ENCODE measurements around the gene TSN.

The TSN gene

GRCh38 chr2:121796239-121796638 is 40.8 kb downstream of the TSN start:
- H3K4me3 ChIP-seq (ENCODE audit: low read depth, low read length), result no peak overlapping the region
- no peak for TF ChIP-seq CTCF (IDR thresholded peaks at IDR 0.05; ENCODE audit: insufficient read depth, low read depth, low read length, missing control alignments)
- DNase-seq (ENCODE audit: low read depth), result peak; percentile 42

DNA sequence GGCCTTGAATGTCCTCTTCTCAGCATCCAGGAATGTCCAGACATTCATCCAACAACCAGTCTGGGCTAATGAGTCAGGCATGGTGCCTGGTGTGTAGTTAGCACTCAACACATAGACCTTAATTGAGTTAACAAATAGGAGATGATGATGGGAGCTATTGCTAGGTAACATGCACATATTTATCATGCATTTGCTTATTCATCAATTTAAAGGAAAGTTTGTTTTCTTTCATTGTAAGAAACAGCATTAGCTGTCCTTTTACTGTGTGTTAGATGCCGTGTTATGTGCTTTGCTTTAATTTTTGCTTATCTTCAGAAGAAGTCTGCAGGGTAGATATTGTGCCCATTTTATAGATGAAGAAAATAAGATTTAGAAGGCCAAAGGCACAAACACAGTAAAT is 43.2 kb downstream of the TSN start:
- DNase-seq (ENCODE audit: low read depth), result no peak
- TF ChIP-seq CTCF (IDR thresholded peaks at IDR 0.05; ENCODE audit: insufficient read depth, low read depth, low read length, missing control alignments), result no peak

DNA sequence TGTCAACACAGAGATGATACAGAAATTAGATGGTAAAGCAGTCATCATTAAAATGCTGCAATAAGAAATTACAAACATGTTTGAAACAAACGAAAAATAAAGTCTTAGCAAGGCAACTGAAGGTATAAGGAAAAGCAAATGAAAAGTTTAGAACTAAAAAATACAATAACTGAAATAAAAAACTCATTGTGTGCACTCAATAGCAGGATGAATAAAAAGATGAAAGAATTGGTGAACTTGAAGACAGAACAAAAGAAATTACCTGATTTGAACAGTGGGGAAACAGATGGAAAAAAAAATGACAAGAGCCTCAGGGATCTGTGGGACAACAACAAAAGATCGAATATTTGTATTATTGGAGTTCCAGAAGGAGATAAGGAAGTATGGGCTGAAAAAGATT is 46.5 kb downstream of the TSN start:
- no peak for TF ChIP-seq CTCF (IDR thresholded peaks at IDR 0.05; ENCODE audit: insufficient read depth, low read depth, low read length, missing control alignments)
- DNase-seq (ENCODE audit: low read depth), result no peak
- no peak overlapping the region for H3K4me3 ChIP-seq (ENCODE audit: low read depth, low read length)

More for the DNA sequence above, 43.2 kb downstream of the TSN start:
- H3K4me3 ChIP-seq (ENCODE audit: low read depth, low read length), result no peak overlapping the region

GRCh38 chr2:121803503-121803902 is 48.1 kb downstream of the TSN start:
- DNase-seq (ENCODE audit: low read depth), result no peak
- H3K4me3 ChIP-seq (ENCODE audit: low read depth, low read length), result no peak overlapping the region
- no peak for TF ChIP-seq CTCF (IDR thresholded peaks at IDR 0.05; ENCODE audit: insufficient read depth, low read depth, low read length, missing control alignments)

GRCh38 chr2:121804340-121804739 is 48.9 kb downstream of the TSN start:
- peak; percentile 68 for DNase-seq (ENCODE audit: low read depth)
- no peak overlapping the region for H3K4me3 ChIP-seq (ENCODE audit: low read depth, low read length)
- no peak for TF ChIP-seq CTCF (IDR thresholded peaks at IDR 0.05; ENCODE audit: insufficient read depth, low read depth, low read length, missing control alignments)

GRCh38 chr2:121804997-121805765 is 49.7 kb downstream of the TSN start:
- peak; percentile 45 for DNase-seq (ENCODE audit: low read depth)
- H3K4me3 ChIP-seq (ENCODE audit: low read depth, low read length), result no peak overlapping the region

More at GRCh38 chr2:121804997-121805765, 49.7 kb downstream of the TSN start:
- TF ChIP-seq CTCF (IDR thresholded peaks at IDR 0.05; ENCODE audit: insufficient read depth, low read depth, low read length, missing control alignments), result no peak
